Measurements from ENCODE around the gene CTNNBL1. TPM values are rescaled to one million over a fixed set of nuclear protein-coding genes. Genes with fewer than 3 reads are reported as not detected.

CTNNBL1 gene
- total and polyA plus RNA-seq, 2 of the 4 experiments (the other 2 are of a cell fraction), result 29.9 to 34.1 TPM

DNA sequence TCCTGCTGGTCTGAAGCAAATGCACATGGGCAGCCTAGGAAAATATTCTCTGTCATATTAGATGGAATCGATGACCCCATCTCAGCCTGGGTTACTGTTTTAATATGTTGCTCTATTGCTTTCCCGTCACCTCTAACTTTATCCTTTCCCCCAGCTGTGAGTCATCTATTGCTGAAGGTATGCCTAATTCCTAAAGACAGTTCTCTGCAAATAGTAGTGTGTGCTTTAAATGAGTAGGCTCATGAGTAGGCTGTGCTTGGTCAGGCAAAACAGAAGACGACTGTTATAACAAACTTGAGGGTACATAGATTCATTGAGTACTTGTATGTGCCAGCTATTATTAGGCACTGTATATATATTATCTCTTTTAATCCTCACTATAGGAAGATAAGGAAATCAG lies 47.2 kb downstream of the CTNNBL1 start:
- BruUV-seq (replicated peaks), result no TSS peak
- Histone ChIP-seq H3K18ac (ENCODE audit: low read depth, low read length) (no peak overlapping the region), H3K4me2 (ENCODE audit: low read depth, low read length) (no peak overlapping the region), H3K4me1 (ENCODE audit: control insufficient read depth, insufficient read depth, low read length) (no peaks in the 10 kb centered on the region), H2AK5ac (ENCODE audit: low read depth, low read length) (no peak overlapping the region), H3K36me3 (ENCODE audit: control insufficient read depth, insufficient read depth, low read length) (peaks cover 14% of the 10 kb centered on the region), H2AFZ (replicated peaks; ENCODE audit: low read length, poor library complexity) (no peak overlapping the region), H3K27ac (ENCODE audit: insufficient read depth, low read length) (no peak overlapping the region), H3K9me1 (ENCODE audit: insufficient read depth, low read length) (peaks cover 4% of the 10 kb centered on the region), H2BK120ac (ENCODE audit: low read depth, low read length) (no peak overlapping the region), H2AK9ac (replicated peaks; ENCODE audit: low read depth, low read length, poor library complexity) (no peak overlapping the region), H2BK15ac (ENCODE audit: low read depth, low read length) (no peak overlapping the region), H3K79me1 (ENCODE audit: low read depth in 1 of 2, low read length in 2 of 2) (peaks cover 3 to 20% of the 10 kb centered on the region in 2 experiments; a peak in 3 of 4 replicates), H3K9me3 (ENCODE audit: control insufficient read depth, insufficient read depth, low read length) (no peaks in the 10 kb centered on the region; the same call in 1 of the 2 replicates), H3K4ac (ENCODE audit: low read depth, low read length) (no peak overlapping the region), H3K14ac (replicated peaks; ENCODE audit: low read depth, low read length) (no peak overlapping the region), H4K20me1 (ENCODE audit: insufficient read depth, low read length) (no peaks in the 10 kb centered on the region), H4K91ac (ENCODE audit: insufficient read depth, low read depth, low read length) (no peak overlapping the region), H2BK5ac (ENCODE audit: low read depth, low read length, poor library complexity, severe bottlenecking) (no peak overlapping the region), H3K27me3 (ENCODE audit: control insufficient read depth, insufficient read depth, low read length) (no peaks in the 10 kb centered on the region), H3K4me3 (ENCODE audit: insufficient read depth, low read depth, low read length) (no peak overlapping the region), H4K5ac (ENCODE audit: low read depth, low read length) (no peak overlapping the region), H4K8ac (ENCODE audit: low read depth in 2 of 2, low read length in 2 of 2) (no peak overlapping the region), H3K9ac (ENCODE audit: low read depth, low read length) (no peak overlapping the region), H2BK20ac (ENCODE audit: low read depth, low read length) (no peak overlapping the region), H3K23ac (ENCODE audit: low read depth, low read length) (no peak overlapping the region), H3K56ac (ENCODE audit: extremely low read depth, insufficient read depth, low read length) (no peak overlapping the region)
- ATAC-seq (ENCODE audit: low read depth) (peak; percentile 77), DNase-seq (peak; percentile 63)
- ChIA-PET POLR2A (ENCODE audit: unreplicated experiment) (no interaction called here), CTCF (no interaction called here)
- no CpG with 5 or more reads among the region's 3 CpGs for WGBS, 2 experiments (ENCODE audit: extremely low coverage in 2 of 2, insufficient read length in 1 of 2)
- intact Hi-C loops (cut with micrococcal nuclease) (no loop called here), in situ Hi-C loops (cut with MboI; ENCODE audit: low sequenced_read_pairs) (no loop called here), dilution Hi-C loops (cut with HindIII; ENCODE audit: low sequenced_read_pairs, unreplicated experiment) (no loop called here)
- no peak for TF ChIP-seq CHD1 (IDR thresholded peaks at IDR 0.05; ENCODE audit: low read depth, low read length)
- TF ChIP-seq USF2 (IDR thresholded peaks at IDR 0.05; ENCODE audit: low read depth, low read length), result no peak
- no peak for TF ChIP-seq MAZ (IDR thresholded peaks at IDR 0.05; ENCODE audit: borderline replicate concordance, low read depth, low read length)
- TF ChIP-seq FOS (IDR thresholded peaks at IDR 0.05; ENCODE audit: low read depth, low read length), result peak; percentile 38; the same call in 1 of the 2 replicates
- no peak for TF ChIP-seq SMC3 (IDR thresholded peaks at IDR 0.05; ENCODE audit: low read depth, low read length)
- no peak for TF ChIP-seq RAD21 (IDR thresholded peaks at IDR 0.05; ENCODE audit: low read length)
